ENCODE measurements around the gene ANKRD34A. TPM values are rescaled to one million over a fixed set of nuclear protein-coding genes. Genes with fewer than 3 reads are reported as not detected.

ANKRD34A gene
- total and polyA plus RNA-seq, 4 experiments from 2014 or later, result 0.60 to 2.1 (median 1.8) TPM; not detected in 1

- Histone ChIP-seq H3K4me3 (ENCODE audit: low read length in 2 of 2) (no peak overlapping the region), H3K4me1 (ENCODE audit: insufficient read depth, low read length) (peaks cover 57% of the 10 kb centered on the region)
- peaks cover 18 to 23% (median 18%) of the 10 kb centered on the region in 4 donors for H3K4me1 Mint-ChIP-seq
These were observed 12.6 kb upstream of the ANKRD34A start for GRCh38 chr1:145977016-145977415.

GRCh38 chr1:145975216-145975615, 10.8 kb upstream of the ANKRD34A start:
- CTCF ChIA-PET (ENCODE audit: partially characterized antibody), result interaction anchor here (7.3 to 8.4 kb wide), 3 partner anchors 9 to 32 kb away, joined by 98 to 447 read pairs (median 224); partner anchors contain the start of genes ANKRD34A, POLR3GL and TXNIP
- H3K36me3 ChIP-seq (ENCODE audit: insufficient read depth, low read length), result peaks cover 5% of the 10 kb centered on the region
- H3K4me1 ChIP-seq (ENCODE audit: insufficient read depth, low read length), result peaks cover 39% of the 10 kb centered on the region
- no peak for DNase-seq
- POLR2A ChIA-PET (ENCODE audit: partially characterized antibody), result interaction anchor here (8.7 to 25.2 kb wide), 2 partner anchors 14 to 25 kb away, joined by 203 to 1967 read pairs; partner anchors contain the start of genes ANKRD34A, LIX1L, POLR3GL and TXNIP
- H3K4me3 Mint-ChIP-seq, result no peak overlapping the region
- H3K27ac ChIP-seq (ENCODE audit: low read depth, low read length), result no peak overlapping the region
- H3K27me3 Mint-ChIP-seq, result no peaks in the 10 kb centered on the region
- H3K4me1 Mint-ChIP-seq, result peaks cover 14 to 28% (median 16%) of the 10 kb centered on the region in 4 donors
- no peaks in the 10 kb centered on the region for H3K9me3 ChIP-seq (ENCODE audit: control insufficient read depth in 1 of 2, low read length in 2 of 2)
- H3K4me3 ChIP-seq (ENCODE audit: low read length in 2 of 2), result no peak overlapping the region
- H3K9me3 Mint-ChIP-seq, result no peaks in the 10 kb centered on the region
- peaks cover 6 to 11% of the 10 kb centered on the region in 2 donors for H3K36me3 Mint-ChIP-seq
- no peaks in the 10 kb centered on the region for H3K27me3 ChIP-seq (ENCODE audit: insufficient read depth, low read length)
- peak overlapping the region in 2 of 7 donors; percentile 15 to 81 for H3K27ac Mint-ChIP-seq
- intact Hi-C loops (cut with micrococcal nuclease), result no loop called here

More at GRCh38 chr1:145977016-145977415, 12.6 kb upstream of the ANKRD34A start:
- Mint-ChIP-seq H3K36me3 (peaks cover 6 to 9% of the 10 kb centered on the region in 2 donors), H3K9me3 (no peaks in the 10 kb centered on the region), H3K4me3 (no peak overlapping the region), H3K27me3 (no peaks in the 10 kb centered on the region), H3K27ac (no peak overlapping the region)
- CTCF ChIA-PET (ENCODE audit: partially characterized antibody), result interaction anchor here (0.7 to 8.4 kb wide), 22 partner anchors 11 to 135 kb away, joined by 3 to 447 read pairs (median 10); partner anchors contain the start of genes ANKRD34A, ANKRD35, HJV and LIX1L
- peak overlapping the region; percentile 70 for H3K27ac ChIP-seq (ENCODE audit: low read depth, low read length)
- POLR2A ChIA-PET (ENCODE audit: partially characterized antibody), result interaction anchor here (0.6 to 25.2 kb wide), 11 partner anchors 16 to 132 kb away, joined by 3 to 1967 read pairs (median 7); partner anchors contain the start of genes ANKRD34A, LIX1L, NUDT17 and PEX11B
- H3K36me3 ChIP-seq (ENCODE audit: insufficient read depth, low read length), result peaks cover 5% of the 10 kb centered on the region
- DNase-seq, result no peak
- no peaks in the 10 kb centered on the region for H3K9me3 ChIP-seq (ENCODE audit: control insufficient read depth in 1 of 2, low read length in 2 of 2)
- intact Hi-C loops (cut with micrococcal nuclease), result loop anchor here (1.0 to 2.0 kb wide), 4 partner anchors 13 to 36 kb away; partner anchors contain the start of genes ANKRD34A, LIX1L and POLR3GL
- no peaks in the 10 kb centered on the region for H3K27me3 ChIP-seq (ENCODE audit: insufficient read depth, low read length)

GRCh38 chr1:145974721-145975120, 10.3 kb upstream of the ANKRD34A start:
- H3K4me3 ChIP-seq (ENCODE audit: low read length in 2 of 2), result no peak overlapping the region
- H3K4me3 Mint-ChIP-seq, result no peak overlapping the region
- CTCF ChIA-PET (ENCODE audit: partially characterized antibody), result interaction anchor here (8.4 kb wide), 2 partner anchors 18 to 33 kb away, joined by 224 to 447 read pairs; partner anchors contain the start of gene TXNIP
- H3K36me3 Mint-ChIP-seq, result peaks cover 9 to 11% of the 10 kb centered on the region in 2 donors
- no peaks in the 10 kb centered on the region for H3K27me3 Mint-ChIP-seq
- H3K27me3 ChIP-seq (ENCODE audit: insufficient read depth, low read length), result no peaks in the 10 kb centered on the region
- peak overlapping the region in 3 of 7 donors; percentile 70 to 90 (median 81) for H3K27ac Mint-ChIP-seq
- peaks cover 14 to 28% (median 17%) of the 10 kb centered on the region in 4 donors for H3K4me1 Mint-ChIP-seq
- H3K9me3 ChIP-seq (ENCODE audit: control insufficient read depth in 1 of 2, low read length in 2 of 2), result no peaks in the 10 kb centered on the region
- H3K9me3 Mint-ChIP-seq, result no peaks in the 10 kb centered on the region
- intact Hi-C loops (cut with micrococcal nuclease), result no loop called here
- POLR2A ChIA-PET (ENCODE audit: partially characterized antibody), result interaction anchor here (8.7 to 25.2 kb wide), 2 partner anchors 14 to 25 kb away, joined by 203 to 1967 read pairs; partner anchors contain the start of genes ANKRD34A, LIX1L, POLR3GL and TXNIP
- no peak overlapping the region for H3K27ac ChIP-seq (ENCODE audit: low read depth, low read length)
- peaks cover 34% of the 10 kb centered on the region for H3K4me1 ChIP-seq (ENCODE audit: insufficient read depth, low read length)
- no peak for DNase-seq
- H3K36me3 ChIP-seq (ENCODE audit: insufficient read depth, low read length), result peaks cover 5% of the 10 kb centered on the region

GRCh38 chr1:145972580-145972979, 8.2 kb upstream of the ANKRD34A start:
- Histone ChIP-seq H3K36me3 (ENCODE audit: insufficient read depth, low read length) (peaks cover 5% of the 10 kb centered on the region), H3K4me3 (ENCODE audit: low read length in 2 of 2) (no peak overlapping the region), H3K9me3 (ENCODE audit: control insufficient read depth in 1 of 2, low read length in 2 of 2) (no peaks in the 10 kb centered on the region), H3K4me1 (ENCODE audit: insufficient read depth, low read length) (peaks cover 21% of the 10 kb centered on the region), H3K27ac (ENCODE audit: low read depth, low read length) (no peak overlapping the region), H3K27me3 (ENCODE audit: insufficient read depth, low read length) (no peaks in the 10 kb centered on the region)
- Mint-ChIP-seq H3K36me3 (peaks cover 14 to 16% of the 10 kb centered on the region in 2 donors), H3K27me3 (no peaks in the 10 kb centered on the region), H3K27ac (peak overlapping the region in 2 of 7 donors; percentile 38 to 66), H3K4me3 (no peak overlapping the region), H3K9me3 (peaks cover 0 to 1% (median 0%) of the 10 kb centered on the region in 8 donors), H3K4me1 (peaks cover 15 to 33% (median 22%) of the 10 kb centered on the region in 4 donors)
- intact Hi-C loops (cut with micrococcal nuclease), result no loop called here
- CTCF ChIA-PET (ENCODE audit: partially characterized antibody), result interaction anchor here (0.7 to 1.7 kb wide), 7 partner anchors 9 to 127 kb away, joined by 3 to 8 read pairs (median 4); partner anchors contain the start of genes LIX1L and NUDT17
- DNase-seq, result no peak
- POLR2A ChIA-PET (ENCODE audit: partially characterized antibody), result interaction anchor here (0.6 to 1.5 kb wide), 7 partner anchors 8 to 60 kb away, joined by 3 to 5 read pairs (median 3); partner anchors contain the start of genes ANKRD34A, POLR3GL, RBM8A and TXNIP

GRCh38 chr1:145967288-145967687, 2.9 kb upstream of the ANKRD34A start:
- H3K36me3 Mint-ChIP-seq, result peaks cover 14 to 20% of the 10 kb centered on the region in 2 donors
- Histone ChIP-seq H3K9me3 (ENCODE audit: control insufficient read depth in 1 of 2, low read length in 2 of 2) (no peaks in the 10 kb centered on the region), H3K27me3 (ENCODE audit: insufficient read depth, low read length) (no peaks in the 10 kb centered on the region), H3K27ac (ENCODE audit: low read depth, low read length) (no peak overlapping the region), H3K36me3 (ENCODE audit: insufficient read depth, low read length) (no peaks in the 10 kb centered on the region), H3K4me3 (ENCODE audit: low read length in 2 of 2) (no peak overlapping the region), H3K4me1 (ENCODE audit: insufficient read depth, low read length) (peaks cover 48% of the 10 kb centered on the region)
- peaks cover 23 to 46% (median 37%) of the 10 kb centered on the region in 4 donors for H3K4me1 Mint-ChIP-seq
- ChIA-PET POLR2A (ENCODE audit: partially characterized antibody) (interaction anchor here (1.2 to 17.4 kb wide), 5 partner anchors 9 to 40 kb away, joined by 3 to 444 read pairs (median 203); partner anchors contain the start of genes LIX1L, RBM8A and TXNIP), CTCF (ENCODE audit: partially characterized antibody) (interaction anchor here (1.6 to 9.4 kb wide), 4 partner anchors 11 to 121 kb away, joined by 5 to 98 read pairs (median 36); partner anchors contain the start of gene NUDT17)
- peak overlapping the region in 3 of 8 donors; percentile 35 to 53 (median 51) for H3K4me3 Mint-ChIP-seq
- no peaks in the 10 kb centered on the region for H3K27me3 Mint-ChIP-seq
- no peak for DNase-seq
- H3K9me3 Mint-ChIP-seq, result peaks cover 0 to 5% (median 0%) of the 10 kb centered on the region in 8 donors
- intact Hi-C loops (cut with micrococcal nuclease), result no loop called here
- H3K27ac Mint-ChIP-seq, result no peak overlapping the region

- ChIA-PET CTCF (ENCODE audit: partially characterized antibody) (interaction anchor here (0.6 to 9.4 kb wide), 15 partner anchors 10 to 119 kb away, joined by 3 to 98 read pairs (median 5); partner anchors contain the start of genes NUDT17, PIAS3 and RBM8A), POLR2A (ENCODE audit: partially characterized antibody) (interaction anchor here (0.8 to 17.4 kb wide), 26 partner anchors 8 to 141 kb away, joined by 3 to 444 read pairs (median 8); partner anchors contain the start of genes NUDT17, PEX11B, PIAS3 and POLR3C)
- Histone ChIP-seq H3K27ac (ENCODE audit: low read depth, low read length) (peak overlapping the region; percentile 71), H3K4me1 (ENCODE audit: insufficient read depth, low read length) (peaks cover 53% of the 10 kb centered on the region), H3K36me3 (ENCODE audit: insufficient read depth, low read length) (no peaks in the 10 kb centered on the region), H3K4me3 (ENCODE audit: low read length in 2 of 2) (peak overlapping the region; percentile 65 to 94), H3K9me3 (ENCODE audit: control insufficient read depth in 1 of 2, low read length in 2 of 2) (no peaks in the 10 kb centered on the region), H3K27me3 (ENCODE audit: insufficient read depth, low read length) (no peaks in the 10 kb centered on the region)
- Mint-ChIP-seq H3K36me3 (peaks cover 14 to 25% of the 10 kb centered on the region in 2 donors), H3K4me3 (peak overlapping the region; percentile 89 to 95 (median 93)), H3K9me3 (peaks cover 0 to 5% (median 0%) of the 10 kb centered on the region in 8 donors), H3K27ac (peak overlapping the region; percentile 89 to 99 (median 98)), H3K4me1 (peaks cover 23 to 62% (median 37%) of the 10 kb centered on the region in 4 donors), H3K27me3 (no peaks in the 10 kb centered on the region)
- intact Hi-C loops (cut with micrococcal nuclease), result no loop called here
- DNase-seq, result no peak
These were observed 857 bp upstream of the ANKRD34A start for GRCh38 chr1:145965119-145965744.
